Measurements from ENCODE around the gene PANX2.
"Not testable (repeated sequence)": the region's sequence is repeated elsewhere in the genome, so short reads cannot be mapped to it uniquely, and the experiment has no call there.

PANX2 gene

DNA sequence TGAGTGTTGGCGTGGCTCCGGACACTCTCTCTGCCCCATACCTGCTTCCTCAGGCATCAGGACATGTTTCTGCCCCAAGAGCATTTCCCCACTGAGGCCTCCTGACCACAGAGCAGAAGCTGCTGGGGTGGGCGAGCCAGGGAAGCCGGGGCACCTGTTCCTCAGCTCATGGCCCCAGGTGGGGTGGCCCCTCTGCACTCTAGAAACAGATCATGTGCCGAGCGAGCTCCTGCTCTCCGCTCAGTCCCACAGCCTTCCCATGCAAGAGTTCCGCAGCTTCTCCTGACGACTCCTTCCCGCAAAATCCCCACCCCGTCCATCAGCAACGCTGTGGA is 22.4 kb upstream of the PANX2 start:
- DNase-seq = no peak

GRCh38 chr22:50148991-50149721 is 21.4 kb upstream of the PANX2 start:
- DNase-seq = peak; percentile 30

DNA sequence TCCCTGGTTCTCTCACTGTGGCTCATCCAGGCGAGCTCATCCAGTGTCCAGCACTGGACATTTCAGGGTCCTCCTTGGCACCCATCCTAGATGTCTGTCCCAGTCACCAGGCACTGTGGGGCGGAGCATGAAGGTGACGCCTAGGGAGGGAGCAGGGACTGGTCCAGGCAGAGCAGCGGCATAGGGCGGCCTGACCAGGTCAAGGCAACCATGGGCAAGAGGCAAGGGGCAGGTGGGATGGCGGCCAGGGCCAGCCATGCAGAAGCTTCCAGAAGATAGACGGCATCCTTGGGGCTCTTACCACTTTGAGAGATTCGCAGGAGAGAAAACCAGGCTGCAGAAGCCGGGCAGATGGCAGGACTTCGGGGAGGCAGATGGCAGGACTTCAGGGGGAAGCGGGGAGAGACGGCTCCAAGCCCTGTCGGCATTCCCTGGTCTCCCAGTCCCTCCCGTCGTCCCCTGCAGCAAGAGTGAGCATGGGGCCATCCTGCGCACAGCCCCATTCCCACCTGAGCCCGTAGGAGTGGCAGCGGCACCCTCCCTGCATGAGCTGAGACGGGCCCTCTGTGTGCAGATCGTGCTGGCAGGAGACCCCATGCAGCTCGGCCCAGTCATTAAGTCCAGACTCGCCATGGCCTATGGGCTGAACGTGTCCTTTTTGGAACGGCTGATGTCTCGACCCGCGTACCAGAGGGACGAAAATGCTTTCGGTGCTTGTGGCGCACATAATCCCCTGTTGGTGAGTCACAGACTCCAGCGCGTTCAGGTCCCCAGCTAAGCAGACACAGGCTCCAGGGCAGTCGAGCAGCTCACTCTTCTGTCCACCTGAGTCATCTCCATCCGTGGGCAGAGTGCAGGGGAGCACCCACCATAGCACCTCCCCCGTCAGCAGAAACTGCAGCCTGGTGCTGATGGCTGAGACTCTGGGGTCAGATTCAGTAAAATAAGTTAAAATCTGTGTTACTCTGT is 20.1 kb upstream of the PANX2 start:
- peak; percentile 12 for DNase-seq

GRCh38 chr22:50151571-50152537 is 18.7 kb upstream of the PANX2 start:
- DNase-seq = no peak

- no peak for DNase-seq
These were observed 17.3 kb upstream of the PANX2 start for GRCh38 chr22:50153056-50153755.

DNA sequence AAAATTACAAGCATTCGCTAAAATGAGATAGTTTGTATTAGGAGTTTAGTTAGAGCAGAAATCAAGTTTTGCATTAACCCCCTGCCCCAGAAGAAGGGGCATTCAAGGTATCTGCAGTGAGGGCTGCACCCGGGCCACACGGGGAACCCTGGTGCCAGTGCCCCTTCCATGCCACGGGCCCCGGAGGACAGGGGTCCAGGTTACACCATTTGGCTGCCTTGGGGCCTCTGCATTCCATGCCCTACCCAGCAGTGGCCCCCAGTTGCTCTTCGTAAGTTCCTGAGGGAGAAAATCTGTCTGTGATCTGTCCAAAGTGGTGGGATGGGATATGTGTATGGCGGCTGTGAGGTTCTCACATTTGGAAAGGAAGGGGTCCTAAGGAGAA is 16.8 kb upstream of the PANX2 start:
- no peak for DNase-seq

- no peak for DNase-seq
These were observed 12.7 kb upstream of the PANX2 start for GRCh38 chr22:50157709-50158375.

DNA sequence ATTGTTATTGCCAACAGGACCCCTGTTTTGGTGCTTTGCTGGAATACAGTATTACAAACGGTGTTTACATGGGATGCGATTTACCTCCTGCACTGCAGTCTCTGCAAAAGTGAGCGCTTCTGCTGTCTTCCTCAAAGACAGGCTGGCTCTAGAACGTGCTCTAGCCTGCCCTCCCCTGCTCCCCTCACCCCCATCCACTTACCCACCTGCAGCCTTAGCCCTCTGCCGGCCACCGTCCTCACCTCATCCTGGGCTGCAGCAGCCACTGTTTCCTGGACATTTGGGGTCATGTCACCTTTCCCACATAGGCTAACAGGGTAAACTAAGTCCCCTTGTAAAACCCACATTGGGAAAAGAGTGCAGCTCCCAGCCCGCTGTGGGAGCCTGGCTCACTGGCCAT is 9.6 kb upstream of the PANX2 start:
- DNase-seq = no peak

DNA sequence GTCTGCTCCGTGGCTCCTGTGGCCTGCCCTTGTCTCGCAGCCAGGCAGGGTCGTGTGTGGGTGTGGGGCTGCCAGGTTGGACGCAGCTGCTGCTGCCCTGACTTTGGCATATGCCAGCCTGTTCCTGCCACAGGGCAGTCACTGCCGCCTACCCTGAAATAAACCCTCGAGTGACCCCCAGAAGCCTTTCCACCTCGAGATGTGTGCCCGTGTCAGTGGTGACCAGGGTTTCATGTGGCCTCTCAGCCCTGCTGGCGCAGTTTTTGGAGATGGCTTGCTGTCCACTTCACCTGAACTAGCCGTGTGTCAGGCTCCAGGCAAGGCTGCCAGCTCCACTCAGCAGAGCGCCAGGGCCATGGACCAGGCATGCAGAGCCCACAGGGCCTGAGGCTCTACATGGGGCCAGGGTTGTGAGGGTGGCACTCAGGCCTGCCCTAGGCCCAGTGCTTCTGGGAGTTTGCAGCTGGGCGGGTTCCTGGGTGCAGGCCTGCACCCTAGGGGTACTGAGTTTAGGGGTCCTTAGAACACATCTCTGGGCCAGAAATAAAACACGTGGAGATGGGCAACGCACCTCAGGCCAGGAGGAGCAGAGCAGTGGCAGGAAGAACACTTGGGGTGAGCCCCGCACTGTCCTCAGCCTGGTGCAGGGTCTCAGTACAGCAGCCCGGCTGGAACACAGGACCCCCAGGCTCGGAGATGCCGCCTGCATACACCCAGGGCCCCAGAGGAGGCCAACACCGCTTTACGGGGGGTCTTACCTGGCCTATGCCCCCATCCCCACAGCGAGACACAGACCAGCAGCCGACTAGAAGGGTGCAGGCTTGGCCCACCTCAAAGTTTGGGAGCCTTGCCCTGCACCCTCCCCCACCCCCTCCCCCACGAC is 8.8 kb upstream of the PANX2 start:
- DNase-seq = no peak

DNA sequence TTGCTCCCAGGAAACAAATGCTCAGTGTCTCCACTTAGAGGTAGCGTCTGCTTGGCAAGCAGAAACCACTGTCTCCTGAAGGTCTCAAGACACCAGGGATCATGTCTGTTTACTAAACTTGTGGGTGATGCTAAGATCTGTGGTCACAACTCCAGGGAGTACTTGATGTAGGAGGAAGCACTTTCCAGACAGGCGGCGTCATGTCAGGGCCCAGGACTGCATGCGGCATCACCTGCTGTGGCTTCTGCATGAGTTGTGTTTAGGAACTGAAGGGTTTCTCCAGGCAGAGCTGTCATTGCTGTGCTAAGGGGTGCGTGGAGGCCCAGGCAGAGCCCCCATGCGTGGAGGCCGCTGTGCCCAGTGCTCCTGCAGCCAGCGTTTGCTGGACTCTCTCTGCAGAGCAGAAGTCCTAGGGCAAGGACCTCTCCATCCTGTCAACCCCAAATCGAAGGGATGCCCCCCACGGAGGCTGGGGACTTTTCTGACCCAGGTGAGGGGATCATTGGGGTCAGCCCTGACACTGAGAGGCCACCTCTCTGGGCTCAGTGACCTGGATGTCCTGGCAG is 8.1 kb upstream of the PANX2 start:
- DNase-seq = no peak

GRCh38 chr22:50165436-50166123 is 5.0 kb upstream of the PANX2 start:
- DNase-seq = no peak

- DNase-seq = no peak
These were observed 2.6 kb upstream of the PANX2 start for GRCh38 chr22:50167689-50168489.

DNA sequence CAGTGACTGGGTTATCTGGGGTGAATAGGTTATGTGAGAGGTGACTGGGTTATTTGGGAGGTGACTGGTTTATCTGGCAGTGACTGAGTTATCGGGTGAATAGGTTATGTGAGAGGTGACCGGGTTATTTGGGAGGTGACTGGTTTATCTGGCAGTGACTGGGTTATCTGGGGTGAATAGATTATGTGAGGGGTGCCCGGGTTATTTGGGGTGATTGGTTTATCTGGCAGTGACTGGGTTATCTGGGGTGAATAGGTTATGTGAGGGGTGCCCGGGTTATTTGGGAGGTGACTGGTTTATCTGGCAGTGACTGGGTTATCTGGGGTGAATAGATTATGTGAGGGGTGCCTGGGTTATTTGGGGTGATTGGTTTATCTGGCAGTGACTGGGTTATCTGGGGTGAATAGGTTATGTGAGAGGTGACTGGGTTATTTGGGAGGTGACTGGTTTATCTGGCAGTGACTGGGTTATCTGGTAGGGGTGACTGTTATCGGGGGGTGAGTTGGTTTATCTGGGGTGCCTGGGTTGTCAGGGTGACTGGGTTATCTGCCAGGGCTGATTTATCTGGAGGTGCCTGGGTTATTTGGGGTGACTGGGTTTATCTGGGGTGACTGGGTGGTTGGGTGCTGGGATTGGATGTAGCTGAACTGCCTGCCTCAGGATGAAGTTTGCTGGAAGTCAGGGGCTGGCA is 1.9 kb upstream of the PANX2 start:
- not testable (repeated sequence) for DNase-seq

DNA sequence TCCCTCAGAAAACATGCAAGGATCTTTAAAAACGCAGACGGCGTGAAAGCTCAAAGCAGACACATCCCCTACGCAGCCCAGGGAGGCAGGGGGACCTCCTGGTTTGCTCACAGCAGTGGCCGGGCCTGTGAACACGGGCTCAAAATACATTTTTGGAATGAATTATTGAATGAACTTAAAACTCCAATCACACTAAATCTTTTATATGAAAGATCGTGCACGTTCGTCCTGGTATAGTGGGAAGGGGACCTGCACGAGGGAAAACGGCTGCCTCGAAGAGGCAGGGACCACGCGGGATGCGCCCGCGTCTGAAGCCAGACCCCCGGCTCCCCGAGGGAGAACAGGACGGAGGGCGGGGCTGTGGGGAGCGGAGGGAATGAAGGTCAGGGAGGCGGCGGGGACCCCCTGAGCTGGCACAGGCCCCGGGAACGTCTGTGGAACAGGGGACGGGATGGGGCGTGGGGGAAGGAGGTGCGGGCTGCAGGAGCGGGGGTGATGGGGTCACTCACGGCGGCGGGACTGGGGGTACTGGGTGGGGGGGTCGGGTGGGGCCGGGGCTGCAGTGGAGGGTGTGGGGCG is 1.3 kb upstream of the PANX2 start:
- DNase-seq = no peak

DNA sequence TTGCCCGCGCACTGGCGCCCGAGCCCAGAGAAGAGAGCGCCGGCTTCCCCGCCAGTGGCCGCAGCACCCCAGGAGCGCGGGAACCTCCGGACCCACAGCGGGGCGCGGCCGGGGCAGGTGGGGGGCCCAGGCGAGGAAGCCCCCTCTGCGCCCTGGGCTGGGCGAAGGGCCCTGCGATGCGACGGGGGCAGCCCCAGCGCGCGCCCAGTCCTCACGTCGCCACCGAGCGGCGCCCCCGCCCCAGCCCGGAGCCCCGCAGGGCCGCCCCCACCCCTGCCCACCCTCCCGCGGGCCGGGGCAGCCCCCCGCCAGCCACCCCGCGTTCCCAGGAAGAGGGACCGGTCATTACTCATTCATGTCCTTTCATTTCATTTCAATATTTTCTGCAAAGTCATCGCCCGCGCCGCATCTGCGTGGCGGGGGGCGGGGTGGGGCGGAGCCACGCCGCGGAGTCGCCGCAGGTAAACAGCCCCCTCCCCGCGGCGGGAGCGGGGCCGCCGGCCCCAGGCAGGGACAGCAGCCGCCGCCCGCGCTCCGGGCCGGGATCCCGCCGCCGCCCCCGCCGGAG is 673 bp upstream of the PANX2 start:
- peak; percentile 17 for DNase-seq

DNA sequence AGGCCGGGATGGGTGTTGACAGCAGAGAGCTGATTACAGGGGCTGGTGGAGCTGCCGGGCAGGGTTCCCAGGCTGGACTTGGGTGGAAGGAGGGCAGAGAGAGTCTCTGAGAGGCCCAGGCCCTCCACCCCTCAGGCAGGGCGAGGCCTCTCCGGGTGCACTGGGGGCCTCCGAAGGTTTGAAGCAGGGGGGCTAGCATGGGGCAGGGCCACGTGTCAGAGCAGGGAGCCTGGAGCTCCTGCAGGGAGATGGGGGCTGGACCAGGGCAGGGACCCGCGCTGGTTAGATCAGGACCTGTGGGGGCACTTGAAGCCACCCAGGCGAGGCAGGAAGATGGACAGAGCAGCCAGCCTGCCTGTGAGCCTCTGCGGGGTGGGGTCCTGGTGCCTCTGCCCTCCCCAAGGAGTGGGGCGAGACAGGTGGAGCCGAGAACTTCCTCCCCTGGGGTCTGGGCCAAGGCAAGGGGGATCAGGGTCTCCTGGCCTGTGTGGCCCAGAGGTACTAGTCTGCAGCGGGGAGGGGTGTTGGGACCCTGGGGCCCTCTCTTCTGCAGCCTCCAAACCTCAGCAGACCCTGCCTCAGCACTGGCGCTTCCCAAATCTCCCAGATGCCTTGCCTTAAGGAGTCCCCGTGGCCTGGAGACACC is 911 bp downstream of the PANX2 start:
- no peak for DNase-seq

GRCh38 chr22:50171965-50172421 is 1.5 kb downstream of the PANX2 start:
- DNase-seq = no peak
